Daoy (cell line): ENCODE data around the gene GIPC1. TPM values are rescaled to one million over a fixed set of nuclear protein-coding genes. Genes with fewer than 3 reads are reported as not detected.

Experiments
- DNase-seq: peaks from one replicate; pipeline ENCODE4 v3.0.0-alpha.2; 2015; ENCODE audit warnings: low read depth
- total RNA-seq: library from RNA; depleted of rRNA; stranded (reverse); fragments of >200 nt; shearing (Covaris generic); gene quantifications from 2 replicates; pipeline ENCODE4 v1.2.3, GENCODE V29; 2014

The GIPC1 gene
- total RNA-seq, 1 experiment from 2014 or later = 107 TPM

DNA sequence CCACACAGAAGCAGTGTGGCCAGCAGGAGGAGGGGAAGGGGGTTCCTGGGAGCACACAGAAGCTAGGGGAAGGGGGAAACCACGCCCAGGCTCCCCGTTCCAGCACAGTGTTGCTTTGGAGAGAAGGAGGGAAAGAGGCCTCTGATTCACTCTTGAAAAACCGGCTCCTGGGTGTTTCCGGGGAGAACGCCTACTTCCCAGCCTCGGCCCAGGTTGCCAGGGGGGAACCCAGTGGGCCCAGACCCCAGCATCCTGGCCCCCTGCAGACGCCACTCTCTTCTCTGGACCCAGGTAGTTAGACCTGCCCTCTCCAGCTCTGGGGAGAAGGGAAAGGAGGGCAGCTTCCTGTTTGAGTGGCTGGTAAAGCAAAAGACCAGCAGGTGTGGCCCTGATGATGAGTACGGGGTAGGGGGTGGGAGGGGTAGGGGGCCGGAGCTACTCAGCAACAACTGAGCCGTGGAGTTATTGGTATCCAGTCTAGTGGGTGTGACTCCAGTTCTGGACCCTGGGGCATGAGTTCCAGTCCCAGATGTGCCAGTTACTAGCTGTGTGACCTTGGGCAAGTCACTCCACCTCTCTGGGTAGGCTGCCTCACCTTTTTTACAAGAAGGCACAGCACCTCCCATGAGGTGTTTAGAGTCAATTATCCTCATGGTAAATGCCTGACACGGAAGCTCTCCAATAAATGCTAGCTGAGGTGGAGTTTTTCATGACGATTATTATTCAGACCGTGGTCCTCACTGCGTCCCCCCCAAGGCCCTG, 836 bp downstream of the GIPC1 start:
- no peak for DNase-seq

DNA sequence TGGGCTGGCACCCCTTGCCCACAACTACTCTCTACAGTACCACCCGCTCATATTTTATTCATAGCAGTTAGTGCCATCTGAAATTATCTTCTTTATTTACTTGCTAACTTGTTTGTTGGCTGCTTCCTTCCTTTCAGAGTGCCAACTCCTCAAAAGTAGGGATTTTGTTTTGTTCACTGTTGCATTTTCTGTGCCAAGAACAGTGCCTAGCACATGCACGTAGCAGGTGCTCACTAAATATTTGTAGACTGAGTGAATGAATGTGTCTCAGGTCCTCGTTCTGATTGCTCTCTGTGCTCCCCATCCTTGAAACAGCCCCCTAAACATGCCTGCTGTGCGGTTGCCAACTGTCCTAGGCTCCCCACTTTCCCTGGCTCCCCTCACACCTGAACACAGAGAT, 1.5 kb downstream of the GIPC1 start:
- no peak for DNase-seq

DNA sequence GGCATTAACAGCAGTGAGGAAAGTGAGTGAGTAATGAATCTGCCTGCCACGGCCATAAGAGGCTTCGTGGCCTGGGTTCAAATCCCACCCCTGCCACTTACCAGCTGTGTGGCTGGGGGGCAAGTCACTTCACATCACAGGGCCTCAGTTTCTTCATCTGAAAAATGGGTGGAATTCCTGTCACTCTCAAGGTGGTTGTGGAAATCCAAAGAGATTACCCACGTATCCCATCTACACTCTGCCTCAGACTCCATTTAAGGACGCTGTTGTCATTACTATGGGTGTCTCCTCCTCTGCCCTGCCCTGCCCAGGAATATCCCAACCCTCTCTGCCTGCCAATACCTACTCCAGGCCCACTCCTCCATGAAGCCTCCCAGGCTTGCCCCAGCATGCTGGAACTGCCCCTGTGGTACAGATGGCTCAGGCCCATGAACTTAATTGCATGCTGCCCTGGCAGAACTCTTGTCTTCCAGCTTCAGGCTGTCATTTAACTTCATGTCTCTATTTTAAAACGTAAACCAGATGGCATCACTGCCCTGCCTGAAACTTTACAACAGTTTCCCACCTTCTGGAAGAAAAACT, 3.1 kb downstream of the GIPC1 start:
- no peak for DNase-seq

DNA sequence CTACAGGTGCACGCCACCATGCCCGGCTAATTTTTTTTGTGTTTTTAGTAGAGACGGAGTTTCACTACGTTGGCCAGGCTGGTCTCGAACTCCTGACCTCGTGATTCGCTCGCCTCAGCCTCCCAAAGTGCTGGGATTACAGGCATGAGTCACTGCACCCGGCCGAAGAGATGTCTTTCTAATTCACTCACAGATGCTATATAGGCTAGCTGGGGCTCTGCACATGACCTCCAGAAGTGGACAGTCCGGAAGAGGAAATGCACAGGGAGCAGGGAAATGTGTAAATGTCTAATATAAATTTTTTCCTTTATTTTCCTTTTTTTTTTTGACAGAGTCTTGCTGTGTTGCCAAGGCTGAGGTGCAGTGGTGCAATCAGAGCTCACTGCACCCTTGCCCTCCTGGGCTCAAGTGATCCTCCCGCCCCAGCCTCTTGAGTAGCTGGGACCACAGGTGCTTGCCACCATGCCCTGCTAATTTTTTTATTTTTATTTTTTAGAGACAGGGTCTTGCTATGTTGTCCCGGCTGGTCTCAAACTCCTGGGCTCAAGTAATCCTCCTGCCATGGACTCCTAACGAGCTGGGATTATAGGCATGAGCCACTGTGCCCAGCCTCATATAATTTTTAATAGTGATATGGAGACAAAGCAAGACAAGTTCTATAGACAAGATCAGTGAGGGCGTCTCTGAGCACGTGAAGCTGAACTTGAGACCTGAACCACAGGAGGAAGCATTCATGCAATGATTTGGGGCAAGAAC, 8.4 kb downstream of the GIPC1 start:
- no peak for DNase-seq

DNA sequence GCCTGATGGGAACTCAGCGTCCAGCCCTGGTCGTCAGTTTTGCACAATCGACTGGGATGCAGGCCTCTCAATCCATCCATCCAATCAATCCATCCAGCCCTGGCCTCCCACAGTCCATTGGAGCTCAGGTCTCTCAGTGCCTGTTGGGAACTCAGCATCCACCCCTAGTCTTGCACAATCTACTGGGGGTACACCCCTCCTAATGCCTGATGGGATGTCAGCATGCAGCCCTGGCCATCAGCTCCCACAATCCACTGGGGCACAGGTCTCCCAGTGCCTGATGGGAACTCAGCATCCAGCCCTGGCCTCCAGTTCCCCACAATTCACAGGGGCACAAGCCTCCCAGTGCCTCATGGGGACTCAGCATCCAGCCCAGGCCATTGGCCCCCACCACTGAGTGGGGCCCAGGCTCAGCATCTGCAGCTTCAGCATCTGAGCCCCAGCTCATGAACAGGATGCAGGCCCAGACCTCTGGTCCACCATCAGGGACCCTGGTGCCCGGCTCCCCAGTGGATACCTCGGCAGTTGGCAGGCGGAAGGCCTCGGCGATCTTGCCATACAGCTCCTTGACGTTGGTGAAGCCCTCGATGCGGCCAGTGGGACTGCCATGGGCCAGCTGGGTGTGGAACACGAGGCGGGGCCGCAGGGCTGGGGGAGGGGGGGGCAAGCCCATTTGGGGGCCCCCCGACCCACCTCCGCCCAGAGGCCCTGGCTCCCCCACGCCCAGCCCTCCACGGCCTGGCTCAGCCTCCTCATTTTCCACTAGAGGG, 13.6 kb downstream of the GIPC1 start:
- no peak for DNase-seq

DNA sequence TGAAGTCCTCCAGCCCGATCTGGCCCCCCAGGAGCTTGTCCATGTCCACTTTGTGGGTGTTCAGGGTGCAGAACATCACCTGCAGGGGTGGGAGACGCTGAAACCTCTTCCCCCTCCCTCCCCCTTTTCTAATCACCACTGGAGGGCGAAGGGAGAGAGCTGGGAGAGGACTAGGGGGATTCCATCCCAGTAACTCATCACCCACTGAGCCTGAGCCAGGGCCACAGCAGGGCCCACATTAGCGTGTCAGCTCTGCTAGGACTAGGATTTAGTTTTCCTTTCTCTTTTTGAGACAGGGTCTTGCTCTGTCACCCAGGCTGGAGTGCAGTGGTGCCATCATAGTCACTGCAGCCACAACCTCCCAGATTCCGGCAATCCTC, 15.2 kb downstream of the GIPC1 start:
- DNase-seq = peak; percentile 74

DNA sequence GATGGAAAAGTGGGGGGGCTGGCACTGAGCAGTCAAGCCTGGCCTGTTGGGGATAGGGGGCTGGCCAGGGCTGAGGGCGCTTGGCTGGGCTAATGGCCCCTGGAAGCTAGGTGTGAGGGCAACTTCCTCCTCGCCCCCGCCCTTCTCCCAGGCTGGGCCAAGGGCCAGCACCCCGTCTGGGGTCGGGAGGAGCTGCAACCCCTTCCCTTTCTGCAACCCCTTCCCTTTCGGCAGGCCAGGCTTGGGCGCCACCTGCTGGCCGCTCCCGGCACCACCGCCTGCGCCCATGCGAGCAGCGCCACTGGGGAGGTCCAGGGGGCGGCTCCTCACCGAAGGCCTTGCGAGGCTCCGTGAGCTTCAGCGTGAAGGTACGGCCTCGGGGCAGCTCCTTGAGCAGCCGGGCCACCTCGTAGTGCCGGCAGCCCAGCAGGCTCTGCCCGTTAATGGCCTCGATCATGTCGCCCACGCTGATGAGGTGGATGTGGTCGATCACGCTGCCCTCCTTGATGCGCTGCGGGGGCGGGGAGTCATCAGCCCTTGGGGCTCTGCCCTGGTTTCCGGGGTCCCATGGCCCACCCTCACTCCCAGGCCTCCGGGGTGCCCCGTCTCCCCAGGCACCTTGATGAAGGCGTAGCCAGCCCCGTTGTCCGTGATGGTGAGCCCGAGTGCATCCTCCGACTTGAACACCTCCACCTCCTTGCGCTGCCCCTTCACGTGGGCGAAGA, 15.8 kb downstream of the GIPC1 start:
- DNase-seq = peak; percentile 77

DNA sequence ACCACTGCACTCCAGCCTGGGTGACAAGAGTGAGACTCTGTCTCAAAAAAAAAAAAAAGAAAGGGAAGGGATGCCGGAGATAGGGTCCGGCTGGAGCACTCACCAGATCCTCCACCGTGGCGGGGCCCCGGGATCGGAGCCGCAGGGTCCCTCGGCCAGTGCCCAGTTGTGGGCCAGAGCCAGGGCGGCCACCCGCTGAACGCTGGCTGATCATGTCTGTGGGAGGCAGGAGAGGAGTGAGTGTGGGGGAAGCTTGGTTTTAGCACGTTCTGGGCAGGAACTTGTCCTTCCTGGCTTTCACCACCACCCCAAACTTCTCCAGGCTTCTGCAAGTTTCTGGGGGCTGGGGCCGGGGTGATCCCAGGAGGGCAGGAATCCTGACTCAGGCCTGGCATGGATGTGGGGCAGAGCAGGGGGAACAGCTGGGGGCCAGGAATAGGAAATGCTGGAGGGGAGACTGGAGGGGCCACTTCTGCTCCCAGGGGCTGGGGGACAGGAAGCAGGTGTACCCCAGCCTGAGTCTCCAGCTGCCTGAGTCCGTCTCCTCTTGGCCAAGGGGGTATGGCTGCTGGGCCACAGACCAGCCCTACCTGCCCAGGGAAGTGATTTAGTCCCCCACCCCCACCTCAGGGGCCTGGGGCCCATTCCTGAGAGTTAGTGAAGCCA, 16.5 kb downstream of the GIPC1 start:
- DNase-seq = no peak

DNA sequence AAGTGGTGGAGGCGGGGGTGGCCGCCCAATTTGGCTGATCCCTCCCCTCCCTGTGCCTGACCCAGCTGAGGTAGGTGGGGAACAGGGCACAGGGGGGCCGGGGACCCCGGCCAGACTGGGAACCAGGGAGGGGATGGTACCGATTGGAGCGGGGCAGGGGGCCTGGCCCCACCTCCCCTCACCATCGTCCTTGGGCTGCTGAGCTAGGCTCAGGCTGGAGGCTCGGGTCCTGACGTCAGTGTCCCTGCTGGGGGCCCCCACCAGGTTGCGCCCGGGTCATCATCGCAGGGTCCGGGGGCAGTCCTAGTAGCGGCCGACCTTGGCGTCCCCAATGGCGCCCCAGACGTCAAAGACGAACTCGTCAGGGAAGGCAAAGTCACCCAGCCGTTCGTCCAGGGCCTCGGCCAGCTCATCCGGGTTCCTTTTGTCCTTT, 17.8 kb downstream of the GIPC1 start:
- DNase-seq = no peak

DNA sequence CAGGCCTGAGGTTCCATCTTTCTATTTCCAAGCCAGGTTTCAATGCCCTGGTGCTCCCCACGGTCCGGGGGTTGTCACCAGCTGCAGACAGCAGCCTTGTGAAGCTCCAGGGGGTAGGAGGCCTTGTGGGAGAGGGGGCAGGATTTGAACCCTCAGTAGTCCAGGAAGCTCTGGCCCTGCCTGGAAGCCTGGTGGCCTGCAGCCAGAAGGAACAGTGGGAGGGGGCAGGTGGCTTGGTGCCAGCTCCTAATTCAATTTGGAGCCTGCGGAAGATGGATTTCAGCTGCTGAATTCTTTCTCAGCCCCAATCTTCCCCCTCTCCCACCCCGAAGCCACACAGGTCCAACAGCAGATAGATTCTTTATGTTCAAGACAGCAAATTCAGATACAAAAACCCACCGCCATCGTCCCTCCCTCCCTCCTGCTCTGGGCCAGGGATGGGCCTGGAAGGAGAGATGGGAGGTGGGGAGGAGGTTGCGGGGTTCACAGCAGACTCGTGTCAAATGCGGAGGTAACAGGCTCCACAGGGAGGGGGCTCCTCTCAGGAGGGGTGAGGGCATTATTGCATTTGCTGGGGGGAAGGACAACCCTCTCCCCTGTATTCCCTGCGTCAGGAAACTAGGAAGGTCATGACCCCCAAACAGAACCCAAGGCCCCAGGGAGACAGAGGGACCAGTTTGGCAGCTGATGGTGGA, 18.4 kb downstream of the GIPC1 start:
- no peak for DNase-seq

DNA sequence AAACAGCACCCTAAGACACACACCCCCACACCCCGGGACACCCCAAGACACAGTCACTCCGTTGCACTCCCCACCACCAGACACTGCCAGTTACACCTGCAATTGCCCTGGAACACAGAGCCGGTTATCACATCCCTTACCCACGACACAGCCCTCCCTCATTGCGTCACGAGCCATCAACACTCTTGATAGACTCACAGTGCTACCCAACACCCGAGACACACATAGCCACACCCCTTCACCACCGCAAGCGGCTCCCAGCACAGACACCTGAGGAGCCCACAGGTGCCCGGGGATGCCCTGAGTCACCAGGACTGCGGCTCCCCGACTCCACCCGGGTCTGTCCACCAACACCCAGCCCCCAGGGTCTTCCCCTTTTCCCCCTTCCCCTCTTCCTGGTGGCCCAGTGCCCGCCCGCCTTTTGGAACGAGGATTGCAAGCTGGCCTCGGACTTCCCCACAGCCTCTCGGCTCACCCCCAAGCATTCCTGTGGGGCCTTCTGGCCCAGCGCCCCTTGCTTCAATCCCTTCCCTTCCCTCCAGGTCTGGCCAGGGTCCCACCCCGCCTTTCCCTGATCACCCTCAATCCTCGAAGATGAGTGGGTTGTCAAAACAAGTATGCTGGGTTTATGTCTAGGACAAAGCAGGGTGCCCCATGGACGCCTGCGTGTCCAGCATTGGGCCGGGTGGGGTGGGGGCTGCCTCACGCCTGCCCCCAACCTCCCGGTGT, 19.1 kb downstream of the GIPC1 start:
- peak; percentile 88 for DNase-seq

DNA sequence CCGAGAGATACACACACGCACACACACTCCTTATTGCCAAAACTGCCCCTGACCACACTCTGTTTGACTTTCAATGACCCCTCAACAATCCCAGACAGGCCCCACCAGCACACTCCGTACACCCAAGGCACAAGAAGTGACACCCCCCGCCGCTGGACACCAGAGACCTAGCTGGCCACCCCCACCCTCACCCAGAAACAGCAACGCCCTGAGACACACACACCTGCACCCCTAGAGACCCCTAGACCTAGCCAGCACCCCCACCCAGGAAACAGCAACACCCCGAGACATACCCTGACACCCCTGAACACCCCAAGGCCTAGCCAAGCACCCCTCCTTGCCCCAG, 19.6 kb downstream of the GIPC1 start:
- no peak for DNase-seq

DNA sequence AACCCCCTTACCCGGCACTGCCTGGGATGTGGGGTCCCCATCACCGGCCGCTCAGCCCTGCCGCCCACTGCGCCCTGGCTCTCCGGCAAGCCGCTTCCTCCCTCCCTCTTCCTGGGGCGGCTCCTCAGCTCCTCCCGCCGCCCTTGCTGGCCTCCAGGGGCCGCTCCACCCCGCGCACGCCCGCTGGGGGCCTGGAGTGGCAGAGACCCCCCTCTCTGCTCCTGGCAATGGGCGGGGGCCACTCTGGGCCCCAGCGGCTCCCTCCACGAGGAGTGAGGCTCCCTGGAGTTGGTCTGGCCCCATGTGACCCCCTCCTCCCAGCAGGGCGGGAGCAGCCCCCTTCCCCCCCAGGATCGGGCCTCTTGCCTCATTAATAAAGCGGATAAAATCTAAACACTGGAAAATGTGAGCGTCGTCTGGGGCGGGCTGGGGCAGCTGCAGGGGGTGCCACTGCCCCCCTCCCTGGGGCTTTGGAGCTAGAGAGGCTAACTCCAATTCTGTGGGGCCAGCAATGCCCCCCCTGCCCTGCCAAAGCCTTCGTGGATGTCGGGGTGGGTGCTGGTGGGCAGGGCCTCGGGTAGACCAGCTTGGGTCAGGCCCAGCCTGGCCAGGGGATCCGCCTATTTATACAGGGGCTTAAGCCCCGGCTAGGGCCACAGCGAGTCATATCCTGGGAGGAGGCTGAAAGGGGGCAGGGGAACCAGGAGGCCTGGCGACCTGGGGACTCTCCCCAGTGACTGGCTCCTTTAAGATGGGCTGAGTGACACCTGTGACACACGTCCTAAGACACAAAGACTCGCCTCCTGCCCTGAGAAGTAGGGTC, 20.5 kb downstream of the GIPC1 start, which contains the start of gene PTGER1:
TSS of gene PTGER1 (minus strand) at position 104 of the 823 bp plus-strand sequence. CDS start 1,034 bp downstream, outside the sequence.
- DNase-seq = peak; percentile 54

DNA sequence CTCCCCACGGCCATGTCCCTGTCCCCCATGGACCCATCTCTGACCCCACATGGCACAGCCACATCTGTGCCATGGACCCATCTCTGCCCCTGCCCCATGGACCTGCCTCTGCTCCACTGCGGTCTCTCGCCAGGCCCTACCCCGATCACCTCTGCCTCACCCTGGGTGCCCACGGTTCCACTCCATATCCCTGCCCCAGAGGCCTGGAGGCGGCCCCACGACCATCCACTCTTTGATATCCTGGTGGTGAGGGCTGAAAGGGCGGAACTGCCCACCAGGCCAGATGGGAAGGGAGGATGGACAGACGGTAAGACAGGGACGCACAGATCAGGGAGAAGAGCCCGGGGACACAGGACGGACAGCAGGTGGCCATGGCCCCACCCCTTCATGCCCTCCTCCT, 21.1 kb downstream of the GIPC1 start:
- DNase-seq = no peak

DNA sequence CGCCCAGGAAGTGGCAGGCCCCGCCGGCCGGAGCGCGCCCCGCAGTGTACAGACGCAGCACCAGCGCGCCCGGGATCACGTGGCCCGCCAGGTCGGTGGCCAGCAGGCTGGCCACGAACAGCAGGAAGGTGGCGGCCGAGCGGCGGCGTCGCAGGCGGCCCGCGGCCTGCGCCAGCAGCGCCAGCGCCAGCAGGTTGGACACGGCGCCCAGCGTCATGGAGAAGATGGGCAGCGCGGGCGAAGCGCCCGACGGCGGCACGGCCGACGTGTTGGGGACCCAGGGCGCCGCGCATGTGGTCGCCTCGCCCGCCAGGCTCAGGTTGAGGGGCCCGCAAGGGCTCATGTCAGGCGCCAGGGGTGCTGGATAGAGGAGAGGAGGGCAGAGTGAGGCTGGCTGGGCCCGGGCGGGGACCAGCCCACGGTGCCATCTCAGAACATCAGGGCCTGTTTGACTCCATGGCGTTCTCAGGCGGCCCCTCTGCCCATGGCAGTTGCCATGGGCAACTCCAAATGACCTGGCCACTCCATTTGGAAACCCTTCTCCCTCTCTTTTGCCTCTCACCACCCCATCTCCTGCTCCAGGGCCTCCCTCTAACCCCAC, 21.8 kb downstream of the GIPC1 start:
- no peak for DNase-seq

DNA sequence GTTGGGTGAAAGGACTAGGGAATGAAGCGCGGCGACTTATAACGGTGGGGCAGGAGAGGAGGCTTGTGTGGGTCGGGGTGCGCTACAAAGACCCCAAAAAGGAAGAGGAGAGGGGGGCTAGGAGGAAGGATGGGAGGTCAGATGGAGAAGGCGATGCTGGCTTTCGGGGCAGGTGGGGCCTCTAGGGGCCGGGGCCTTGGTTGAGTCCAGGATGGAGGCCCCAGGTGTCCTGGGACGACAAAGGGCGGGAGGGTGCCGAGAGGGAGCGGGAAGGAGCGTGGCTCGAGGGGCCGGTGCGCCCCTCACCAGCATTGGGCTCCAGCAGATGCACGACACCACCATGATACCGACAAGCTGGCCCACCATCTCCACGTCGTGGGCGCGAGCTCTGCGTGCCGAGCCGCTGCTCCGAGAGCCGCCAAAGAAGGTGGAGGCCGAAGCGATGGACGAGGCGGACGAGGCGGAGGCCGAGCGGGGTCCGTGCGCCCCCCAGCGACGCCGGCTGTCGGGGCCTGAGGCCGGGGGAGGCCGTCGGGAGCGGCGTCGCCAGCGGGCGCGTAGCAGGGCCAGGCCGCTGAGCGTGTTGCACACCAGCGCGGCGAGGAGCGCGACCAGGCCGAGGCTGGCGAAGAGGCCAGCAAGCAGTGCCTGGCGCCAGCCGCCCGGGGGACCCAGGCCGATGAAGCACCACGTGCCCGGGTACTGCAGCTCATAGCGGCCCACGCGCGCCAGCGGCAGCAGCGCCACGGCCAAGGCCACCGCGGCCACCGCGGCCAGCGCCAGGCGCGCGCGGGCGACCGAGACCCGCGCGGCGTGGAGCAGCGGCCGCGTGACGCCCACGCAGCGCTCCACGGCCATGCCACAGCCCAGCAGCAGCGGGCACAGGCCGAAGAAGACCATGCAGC, 22.6 kb downstream of the GIPC1 start:
- no peak for DNase-seq
